Nephron progenitor cell (in vitro differentiated cells): Measurements from ENCODE around the gene ZFPL1.

Experiments
- DNase-seq: peaks from one replicate; pipeline ENCODE4 v3.0.0; 2021
- H3K27ac Mint-ChIP-seq: 2 replicates; pipeline ENCODE4 v1.8.0; 2021; ENCODE audit warnings: mild to moderate bottlenecking, moderate library complexity, mixed read lengths
- H3K27me3 Mint-ChIP-seq: 2 replicates; pipeline ENCODE4 v1.8.0; 2021; ENCODE audit warnings: mild to moderate bottlenecking, low read depth, mixed read lengths; ENCODE audit not compliant: poor library complexity
- H3K36me3 Mint-ChIP-seq: 2 replicates; pipeline ENCODE4 v1.8.0; 2021; ENCODE audit warnings: low read depth, mixed read lengths
- H3K4me1 Mint-ChIP-seq: 2 replicates; pipeline ENCODE4 v1.8.0; 2021; ENCODE audit warnings: mixed read lengths
- H3K4me3 Mint-ChIP-seq: 2 replicates; pipeline ENCODE4 v1.8.0; 2021; ENCODE audit warnings: mild to moderate bottlenecking, moderate library complexity, mixed read lengths
- H3K9me3 Mint-ChIP-seq: 2 replicates; pipeline ENCODE4 v1.8.0; 2021; ENCODE audit warnings: mild to moderate bottlenecking, moderate library complexity, mixed read lengths
- CTCF ChIP-seq: fragments of 200-600 bp; sonication (generic); IDR thresholded peaks from 2 replicates; pipeline ENCODE4 v1.5.0; 2021; ENCODE audit warnings: antibody characterized with exemption

The ZFPL1 gene

GRCh38 chr11:65130631-65131416 lies 46.8 kb downstream of the ZFPL1 start:
- Mint-ChIP-seq H3K27me3 (no peaks in the 10 kb centered on the region), H3K9me3 (no peaks in the 10 kb centered on the region), H3K4me1 (peaks cover 23% of the 10 kb centered on the region), H3K27ac (peak overlapping the region; percentile 65), H3K36me3 (peaks cover 17% of the 10 kb centered on the region), H3K4me3 (no peak overlapping the region)
- no peak for TF ChIP-seq CTCF
- DNase-seq, result no peak

- H3K36me3 Mint-ChIP-seq, result peaks cover 17% of the 10 kb centered on the region
- no peak overlapping the region for H3K4me3 Mint-ChIP-seq
These were observed 47.4 kb downstream of the ZFPL1 start for GRCh38 chr11:65131417-65131776.

GRCh38 chr11:65131895-65132237 lies 47.8 kb downstream of the ZFPL1 start:
- Mint-ChIP-seq H3K9me3 (no peaks in the 10 kb centered on the region), H3K27me3 (peaks cover 2% of the 10 kb centered on the region), H3K4me3 (no peak overlapping the region), H3K36me3 (peaks cover 16% of the 10 kb centered on the region), H3K4me1 (peaks cover 33% of the 10 kb centered on the region), H3K27ac (no peak overlapping the region)
- DNase-seq, result no peak
- no peak for TF ChIP-seq CTCF

More at GRCh38 chr11:65131417-65131776, 47.4 kb downstream of the ZFPL1 start:
- no peak for TF ChIP-seq CTCF
- peaks cover 28% of the 10 kb centered on the region for H3K4me1 Mint-ChIP-seq
- H3K27me3 Mint-ChIP-seq, result no peaks in the 10 kb centered on the region
- H3K9me3 Mint-ChIP-seq, result no peaks in the 10 kb centered on the region
- no peak for DNase-seq
- H3K27ac Mint-ChIP-seq, result peak overlapping the region; percentile 71

DNA sequence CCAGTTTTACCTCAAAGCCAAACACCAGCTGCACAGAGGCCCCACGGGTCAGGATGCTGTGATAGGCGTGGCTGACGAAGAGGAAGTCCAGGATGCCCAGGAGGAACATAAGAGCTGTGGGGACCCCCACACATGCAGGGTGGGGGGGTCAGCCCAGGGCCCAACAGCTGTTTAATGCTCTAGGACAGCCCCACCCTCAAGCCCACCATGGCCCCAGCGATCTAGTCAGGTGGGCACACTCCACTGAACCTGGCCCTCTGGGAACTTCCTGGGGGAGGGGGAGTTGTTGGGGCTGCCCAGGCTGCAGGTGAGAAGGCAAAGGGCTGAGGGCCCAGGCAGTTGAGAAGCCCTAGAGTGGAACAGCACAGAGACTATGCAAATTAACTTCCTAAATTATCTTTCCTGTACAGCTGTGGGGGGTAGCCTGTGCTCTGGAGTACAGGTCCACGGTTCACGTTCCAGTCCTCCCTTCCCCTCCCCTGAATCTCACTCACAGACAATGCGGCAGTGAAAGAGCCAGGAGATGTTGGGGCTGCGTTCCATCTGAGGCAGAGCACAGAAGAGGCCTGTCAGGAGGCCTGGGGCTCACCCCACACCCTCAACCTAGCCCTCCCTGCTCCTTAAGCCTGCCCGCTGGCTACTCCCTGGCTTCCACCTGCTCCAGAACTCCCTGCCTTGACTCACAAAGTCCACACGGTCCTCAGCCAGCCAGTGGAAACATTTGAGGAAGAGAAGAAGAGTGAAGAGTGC lies 48.4 kb downstream of the ZFPL1 start:
- Mint-ChIP-seq H3K4me3 (peak overlapping the region; percentile 99), H3K27ac (no peak overlapping the region), H3K36me3 (peaks cover 10% of the 10 kb centered on the region), H3K4me1 (peaks cover 39% of the 10 kb centered on the region), H3K27me3 (peaks cover 5% of the 10 kb centered on the region), H3K9me3 (no peaks in the 10 kb centered on the region)
- no peak for TF ChIP-seq CTCF
- DNase-seq, result no peak

GRCh38 chr11:65132988-65133700 lies 49.1 kb downstream of the ZFPL1 start:
- H3K9me3 Mint-ChIP-seq, result no peaks in the 10 kb centered on the region
- peak overlapping the region; percentile 99 for H3K4me3 Mint-ChIP-seq
- H3K4me1 Mint-ChIP-seq, result peaks cover 42% of the 10 kb centered on the region
- DNase-seq, result no peak
- no peak for TF ChIP-seq CTCF
- peak overlapping the region; percentile 100 for H3K27ac Mint-ChIP-seq
- peaks cover 7% of the 10 kb centered on the region for H3K36me3 Mint-ChIP-seq
- peaks cover 9% of the 10 kb centered on the region for H3K27me3 Mint-ChIP-seq
